NCI-H146 treated with DMSO at 0.1 percent for 48 hours (cell line): ENCODE measurements around the gene SUGCT.

Experiments used
- DNase-seq: peaks from one replicate; lab custom pipeline; 2025; ENCODE audit not compliant: unreplicated experiment; lab: John Stamatoyannopoulos, UW

Gene SUGCT

DNA sequence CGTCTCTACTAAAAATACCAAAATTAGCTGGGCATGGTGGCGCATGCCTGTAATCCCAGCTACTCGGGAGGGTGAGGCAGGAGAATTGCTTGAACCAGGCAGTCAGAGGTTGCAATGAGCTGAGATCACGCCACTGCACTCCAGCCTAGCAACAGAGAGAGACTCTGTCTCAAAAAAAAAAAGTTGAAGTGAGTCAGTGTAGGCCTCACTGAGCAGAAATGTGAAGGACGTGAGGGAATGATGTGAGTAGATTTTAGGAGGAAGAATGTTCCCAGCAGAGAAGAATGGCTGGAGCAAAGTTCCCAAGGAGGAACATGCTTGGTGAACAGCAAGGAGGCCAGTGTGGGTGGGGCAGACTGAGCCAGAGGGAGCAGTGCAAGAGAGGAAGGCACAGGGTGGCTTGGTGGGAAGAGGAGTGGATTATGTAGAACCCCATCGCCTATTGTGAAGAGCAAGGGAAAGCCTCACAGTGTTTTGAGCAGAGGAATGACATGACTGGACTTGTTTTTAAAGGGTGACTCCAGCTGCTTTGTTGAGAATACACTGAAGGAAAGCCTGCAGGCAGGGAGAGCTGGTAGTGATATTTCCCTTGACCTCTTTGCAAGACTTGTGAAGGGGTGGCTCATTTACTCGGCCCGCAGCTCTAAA lies 708.7 kb downstream of the SUGCT start:
- DNase-seq = no peak

DNA sequence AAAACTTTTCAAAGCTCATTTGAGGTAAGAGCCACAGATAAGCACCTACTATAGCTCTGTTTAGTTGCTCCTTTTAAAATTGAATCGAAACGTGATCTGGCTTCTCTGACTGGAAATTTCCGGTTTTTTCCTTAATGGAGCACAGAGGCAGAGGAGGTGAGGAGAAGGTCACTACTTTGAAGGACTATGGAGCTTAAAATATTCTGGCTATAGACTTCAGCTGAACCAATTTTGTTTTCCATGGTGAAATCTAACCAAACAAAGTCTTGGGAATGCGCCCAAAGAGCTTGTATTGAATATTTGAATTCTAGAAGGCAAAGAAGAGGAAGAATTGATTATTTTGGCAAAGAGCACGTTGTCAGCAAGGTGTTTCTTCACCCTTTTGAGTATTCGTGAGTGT lies 711.1 kb downstream of the SUGCT start:
- DNase-seq = no peak

DNA sequence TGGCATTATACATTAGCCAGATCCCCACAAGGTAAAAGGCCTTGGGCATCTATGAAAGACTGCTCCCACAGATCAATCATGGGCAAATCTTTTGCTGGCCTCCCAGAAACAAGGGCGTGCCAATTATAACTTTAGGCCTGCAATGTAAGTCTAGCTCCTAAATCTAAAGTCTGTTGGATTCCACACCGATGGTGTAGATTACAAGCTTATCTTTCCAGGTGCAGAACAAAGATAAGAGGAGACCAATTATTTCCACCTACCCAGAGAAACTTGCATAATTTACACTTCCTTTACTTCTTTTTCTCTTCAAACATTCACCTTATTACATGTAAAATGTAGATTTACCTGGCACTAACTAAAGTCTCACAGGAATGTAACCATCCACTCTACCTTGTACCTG lies 713.1 kb downstream of the SUGCT start:
- no peak for DNase-seq

DNA sequence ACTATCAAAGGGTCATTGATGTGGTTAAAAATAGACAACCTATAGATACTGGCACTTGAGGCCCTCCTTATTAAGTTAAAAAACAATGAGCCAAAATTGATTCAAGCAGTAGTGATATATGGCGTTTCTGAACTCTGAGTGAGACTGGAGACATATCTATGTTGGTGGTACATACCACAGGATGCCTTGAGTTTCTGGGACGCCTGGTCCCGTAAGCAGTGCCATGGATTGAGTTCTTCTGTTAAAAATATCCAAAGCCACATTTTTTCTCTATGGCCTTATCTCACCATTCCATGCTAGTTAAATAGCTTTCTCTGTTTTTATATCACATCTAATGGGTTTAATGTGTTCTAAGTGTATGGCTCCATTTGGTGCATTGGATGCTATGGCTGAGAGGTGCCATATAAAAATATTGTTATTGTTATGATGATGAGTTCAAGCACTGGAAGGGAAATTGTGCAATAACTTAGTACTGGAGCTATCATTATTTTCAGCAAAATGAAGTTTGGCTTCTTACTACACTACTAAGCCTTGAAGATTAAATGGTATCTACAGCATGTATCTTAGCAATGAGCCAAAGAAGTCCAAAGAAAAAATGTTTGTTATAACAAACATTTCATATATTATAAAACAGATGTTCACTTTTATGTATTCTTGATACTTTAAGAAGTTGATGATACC lies 713.9 kb downstream of the SUGCT start:
- no peak for DNase-seq

DNA sequence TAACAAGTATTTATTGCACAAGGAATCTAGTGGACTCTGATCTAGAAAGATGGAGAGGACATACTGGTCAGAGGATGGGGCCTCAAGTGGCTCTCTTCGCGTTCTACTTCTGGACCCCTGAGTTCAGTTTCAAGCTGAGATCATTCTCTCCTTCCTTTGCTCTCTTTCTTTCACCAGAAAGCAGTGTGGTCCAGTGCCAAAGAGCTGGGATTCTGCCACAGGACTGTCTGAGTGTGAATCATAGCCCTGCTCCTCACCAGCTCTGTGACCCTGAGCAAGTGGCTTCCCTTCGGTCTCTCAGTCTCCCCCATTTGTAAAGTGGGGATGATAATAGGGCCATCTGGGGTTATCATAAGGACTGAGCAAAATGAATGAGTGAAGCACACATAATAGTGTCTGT lies 715.2 kb downstream of the SUGCT start:
- no peak for DNase-seq

DNA sequence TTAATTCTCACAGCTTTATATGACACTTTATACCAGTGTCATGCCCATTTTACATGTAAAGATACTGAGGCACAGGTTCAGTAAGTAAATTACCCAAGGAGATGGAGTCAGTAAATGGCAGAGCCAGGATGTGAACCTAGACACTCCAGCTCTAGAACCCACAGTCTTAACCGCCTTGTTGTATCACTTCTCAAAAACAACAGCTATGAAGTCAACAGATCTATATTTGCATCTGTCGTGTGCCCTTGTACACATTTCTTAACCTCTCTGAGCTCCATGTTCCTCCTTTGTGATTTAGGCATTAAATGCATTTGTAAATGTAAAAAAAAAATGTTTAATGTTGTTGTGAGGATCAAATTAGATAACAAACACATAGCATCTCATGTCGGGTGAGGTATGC lies 716.2 kb downstream of the SUGCT start:
- no peak for DNase-seq

DNA sequence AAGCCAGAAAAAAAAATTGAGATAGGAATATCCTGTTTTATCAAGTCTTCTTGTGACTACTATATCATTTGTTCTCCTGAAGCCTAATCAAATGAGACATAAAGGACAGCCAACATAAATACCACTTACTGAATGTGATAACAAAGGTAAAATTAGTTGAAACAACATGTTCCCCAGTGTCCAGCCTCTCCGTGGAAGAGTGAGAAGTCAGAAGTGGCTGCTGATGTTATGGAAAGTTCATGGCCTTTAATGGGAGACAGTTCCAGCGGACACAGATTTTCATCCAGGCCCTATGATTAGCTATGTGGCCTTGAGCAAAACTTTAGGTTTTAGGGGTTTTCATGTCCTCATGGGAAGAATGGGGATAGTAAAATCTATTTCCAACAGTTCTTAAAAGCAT lies 724.3 kb downstream of the SUGCT start:
- no peak for DNase-seq

DNA sequence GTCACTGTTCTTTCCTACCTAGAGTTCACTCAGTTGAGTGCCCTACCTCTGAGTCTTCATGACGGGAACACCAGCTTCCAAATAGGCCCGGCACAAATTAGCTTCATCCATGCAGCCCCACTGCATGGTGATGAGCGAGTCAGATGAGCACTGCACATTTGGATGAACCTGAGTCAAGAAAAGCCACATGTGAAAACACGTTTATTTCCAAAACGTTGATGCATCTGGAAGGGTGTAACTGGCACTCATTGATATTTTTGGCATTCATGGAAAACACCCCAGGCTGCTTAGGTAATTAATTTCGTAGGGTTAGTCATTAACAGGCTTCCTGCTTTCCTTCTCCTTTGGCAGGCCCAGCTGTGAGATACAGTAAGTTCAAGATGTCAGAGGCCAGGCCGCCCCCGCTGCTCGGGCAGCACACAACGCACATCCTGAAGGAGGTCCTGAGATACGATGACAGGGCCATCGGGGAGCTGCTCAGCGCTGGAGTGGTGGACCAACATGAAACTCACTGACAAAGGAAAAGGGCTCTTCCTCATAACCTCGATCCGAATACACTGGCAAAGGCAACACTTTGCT lies 725.2 kb downstream of the SUGCT start:
- DNase-seq = no peak

DNA sequence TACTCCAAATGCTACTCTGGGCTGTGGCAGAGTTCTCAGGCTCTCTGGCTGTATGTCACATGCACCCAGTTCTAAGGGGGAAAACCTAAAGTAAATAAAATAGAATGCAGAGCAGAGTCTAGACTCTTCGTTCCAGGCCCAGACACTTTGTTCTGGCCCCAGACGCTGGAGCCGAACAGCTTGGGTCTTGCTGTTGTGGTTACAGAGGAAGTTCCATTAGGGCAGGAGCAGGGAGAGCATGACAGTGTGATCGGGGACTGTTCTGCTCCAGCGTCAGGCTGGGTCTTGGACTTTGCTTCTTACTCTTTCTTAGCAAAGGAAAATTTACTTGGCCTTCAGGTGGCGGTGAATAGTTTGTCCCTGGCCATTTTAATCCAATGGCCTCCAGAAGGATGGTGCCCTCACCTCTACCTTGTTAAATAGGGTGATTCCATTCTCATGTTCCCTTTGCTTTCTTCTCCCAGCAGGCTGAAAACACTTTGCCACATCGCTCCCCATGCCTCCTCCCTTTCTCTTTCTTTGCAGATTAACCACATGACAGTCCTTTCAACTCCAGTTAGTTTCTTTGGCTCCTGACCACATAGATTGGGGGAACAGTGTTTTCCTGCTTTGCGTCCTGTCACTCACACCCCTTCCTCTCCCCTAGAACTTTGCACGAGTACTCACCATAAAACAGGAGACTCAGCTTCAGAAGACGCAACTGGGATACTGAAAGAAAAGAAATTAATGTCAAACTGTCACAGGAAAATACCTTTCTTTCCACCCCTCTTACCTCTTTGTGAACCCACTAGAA lies 730.8 kb downstream of the SUGCT start:
- no peak for DNase-seq

DNA sequence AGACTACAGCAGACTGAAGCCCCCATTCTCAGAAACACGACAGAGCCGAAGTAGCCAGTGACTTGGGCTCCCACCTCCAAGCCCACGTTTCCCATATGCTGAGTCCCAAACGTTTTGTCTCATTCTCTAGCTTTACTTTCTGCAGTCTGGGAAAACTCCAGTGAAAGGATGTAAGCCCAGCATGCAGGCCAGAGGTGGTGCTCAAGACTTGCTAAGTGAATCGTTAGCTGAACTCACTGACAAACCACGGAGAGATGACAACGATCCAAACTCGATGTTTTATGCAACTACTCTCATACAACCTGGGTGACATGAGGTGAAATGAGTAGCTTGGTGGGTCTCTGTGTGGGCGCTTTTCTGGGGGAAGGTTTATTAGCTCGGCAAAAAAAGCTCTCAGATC lies 731.8 kb downstream of the SUGCT start:
- DNase-seq = no peak

DNA sequence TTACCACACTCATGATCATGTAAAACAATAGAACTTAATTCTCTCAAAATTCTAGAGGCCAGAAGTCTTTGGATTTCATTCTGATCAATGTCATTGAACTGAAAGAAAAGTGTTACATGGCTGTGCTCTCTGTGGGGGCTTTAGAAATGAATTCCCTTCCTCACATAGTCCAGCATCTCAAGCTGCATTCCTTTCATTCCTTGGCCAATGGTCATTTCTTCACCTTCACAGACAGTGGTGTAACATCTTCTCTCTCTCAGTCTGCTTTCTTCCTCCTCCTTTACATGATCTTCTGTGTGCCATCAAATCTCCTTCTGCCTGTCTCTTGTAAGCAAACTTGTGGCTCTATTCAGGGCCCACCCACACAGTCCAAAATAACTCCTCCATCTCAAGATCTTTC lies 735.3 kb downstream of the SUGCT start:
- DNase-seq = no peak

DNA sequence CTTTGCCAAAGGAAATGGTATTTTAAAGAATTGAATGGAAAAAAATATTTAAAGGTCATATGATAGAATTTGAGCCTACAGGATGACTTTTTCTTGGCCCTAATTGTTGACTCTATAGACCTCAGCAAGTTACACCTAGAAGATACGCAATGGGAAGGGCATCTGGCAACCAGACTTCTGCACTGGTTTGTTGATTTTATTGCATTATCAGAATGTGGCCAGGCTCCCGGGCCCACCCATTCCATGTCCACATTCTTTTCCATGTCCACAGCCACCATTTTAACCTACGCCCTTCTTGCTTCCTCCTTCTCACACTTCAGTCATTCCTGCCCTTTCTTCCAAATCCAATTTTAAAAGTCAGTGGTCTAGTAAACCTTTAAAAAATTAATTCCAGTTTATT lies 738.4 kb downstream of the SUGCT start:
- DNase-seq = no peak

DNA sequence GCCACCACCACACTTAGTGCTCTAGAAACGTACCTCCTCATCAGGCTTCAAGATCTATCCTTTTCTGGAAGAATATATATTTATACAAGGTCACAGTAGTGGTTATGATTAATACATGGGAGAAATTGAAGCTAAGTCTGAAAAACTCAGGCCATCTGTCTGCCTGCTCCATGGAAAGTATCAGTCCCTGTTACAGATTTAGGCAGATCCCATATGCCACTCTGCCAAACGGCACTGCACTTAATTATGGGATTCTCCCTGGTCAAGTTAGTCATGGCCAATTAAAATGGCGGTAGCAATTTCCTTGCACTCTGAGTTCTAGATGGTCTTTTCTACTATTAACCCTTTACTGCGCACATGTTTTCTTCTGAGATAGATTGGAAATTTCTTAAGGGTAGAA lies 740.0 kb downstream of the SUGCT start:
- DNase-seq = no peak

DNA sequence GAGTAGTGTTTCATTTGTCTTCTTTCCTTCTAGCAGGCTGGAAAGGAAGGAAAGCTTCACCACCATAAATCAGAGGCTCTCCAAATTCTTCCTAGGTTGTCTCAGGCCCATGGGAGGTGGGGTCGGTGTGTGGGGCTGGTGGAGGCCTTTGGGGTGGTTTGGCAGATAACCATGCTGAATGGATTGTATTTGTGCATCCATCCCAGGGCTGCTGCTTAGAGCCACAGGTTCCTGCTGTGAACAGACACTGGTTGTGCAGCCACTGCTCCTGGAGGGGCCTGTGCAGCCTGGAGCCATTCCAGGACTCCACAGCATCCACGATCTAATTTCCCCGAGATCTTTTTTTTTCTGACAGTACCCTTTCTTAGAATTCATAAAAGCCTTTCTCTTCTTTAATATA lies 741.8 kb downstream of the SUGCT start:
- no peak for DNase-seq

DNA sequence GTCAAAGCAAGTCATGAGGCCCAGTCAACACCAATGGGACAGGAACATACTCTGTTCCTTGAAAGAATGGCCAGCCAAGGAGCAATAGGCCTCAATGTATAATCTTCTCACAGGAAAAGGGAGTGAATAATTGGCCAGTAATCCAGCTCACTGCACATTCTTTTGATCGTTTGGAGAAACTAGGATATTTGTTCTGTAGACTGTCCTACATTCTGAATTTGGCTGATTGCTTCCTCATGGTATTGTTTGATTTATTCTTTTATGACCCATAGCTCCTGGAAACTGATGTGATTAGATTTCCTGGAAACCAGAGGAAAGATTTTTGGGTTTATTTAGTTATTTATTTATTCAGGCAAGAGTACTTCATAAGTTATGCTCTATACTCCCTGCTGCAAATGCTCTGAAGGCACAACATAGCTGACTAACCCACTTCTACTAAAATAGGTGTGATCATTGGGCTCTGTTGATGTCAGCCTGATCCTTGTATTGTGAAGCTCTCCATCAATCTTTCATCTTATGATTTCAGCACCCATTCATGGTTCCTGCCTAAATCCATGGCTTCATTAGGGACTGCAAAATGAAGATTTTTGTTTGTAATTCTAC lies 745.2 kb downstream of the SUGCT start:
- no peak for DNase-seq

DNA sequence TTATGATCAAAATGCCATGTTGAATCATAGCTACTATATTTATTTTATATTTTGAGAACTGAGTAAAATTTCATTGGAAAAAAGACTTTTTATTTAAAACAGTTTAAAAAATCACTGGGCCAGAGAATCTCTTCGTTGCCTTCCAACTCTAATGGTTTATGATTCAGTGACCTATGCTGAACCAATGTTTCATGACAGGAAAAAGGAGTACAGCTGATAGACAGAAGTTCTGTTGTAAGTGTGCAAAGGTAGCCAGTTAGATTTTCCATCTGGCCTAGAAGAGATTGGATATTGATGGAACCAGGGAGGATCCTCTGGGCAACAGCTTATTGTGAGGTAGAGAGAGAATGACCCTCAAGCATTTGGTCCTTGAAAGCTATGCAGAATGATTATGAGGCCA lies 745.8 kb downstream of the SUGCT start:
- DNase-seq = no peak

DNA sequence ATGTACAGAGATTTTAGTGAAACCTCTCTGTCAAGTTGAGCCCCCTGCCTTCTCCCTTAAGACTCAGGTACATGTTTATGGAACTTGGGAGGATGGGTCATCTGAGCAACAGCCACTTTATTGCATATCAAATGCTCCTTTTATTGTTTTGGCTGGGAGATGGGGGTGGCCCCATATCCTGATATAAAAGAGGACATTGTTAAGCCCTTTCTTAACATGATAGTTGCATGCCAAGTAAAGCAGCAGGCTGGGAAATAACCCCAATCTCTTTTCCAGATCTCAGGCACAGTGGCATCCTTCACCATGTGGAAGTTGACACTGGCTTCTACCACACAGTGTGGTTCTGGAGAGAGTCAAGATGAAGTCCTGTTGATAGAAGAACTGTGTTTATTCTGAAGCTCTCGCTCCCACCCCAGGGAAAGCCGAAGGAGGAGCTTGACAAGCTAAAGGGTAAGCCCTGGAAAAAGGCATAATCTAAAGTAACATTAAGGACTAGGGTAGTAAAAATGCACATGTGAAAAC lies 746.7 kb downstream of the SUGCT start:
- no peak for DNase-seq

DNA sequence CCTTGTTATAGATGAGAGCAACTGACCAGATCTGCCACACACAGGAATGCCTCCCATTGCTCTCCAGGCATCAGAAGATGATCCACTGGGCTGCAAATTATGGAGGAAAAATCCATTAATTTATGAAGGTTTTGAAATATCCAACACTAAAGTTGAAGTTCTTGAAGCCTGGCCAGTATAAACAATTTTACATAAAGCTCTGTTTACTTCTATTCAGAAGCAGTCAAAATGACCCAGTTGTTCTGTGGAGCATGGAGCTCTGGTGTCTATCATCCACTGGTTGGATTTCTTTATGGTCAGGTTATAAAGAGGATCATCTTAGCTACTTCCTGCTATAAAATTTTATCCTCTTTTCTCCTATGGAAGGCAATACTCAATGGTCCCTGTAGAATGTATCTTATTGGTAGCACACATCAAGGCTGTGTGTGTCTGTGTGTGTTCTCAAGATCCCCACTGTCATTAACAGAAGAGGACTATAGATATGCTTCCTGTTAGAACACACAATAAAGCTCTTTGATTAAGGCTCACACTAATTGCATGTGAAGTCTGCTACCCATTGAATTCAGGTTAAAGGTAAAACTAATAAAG lies 747.4 kb downstream of the SUGCT start:
- no peak for DNase-seq

DNA sequence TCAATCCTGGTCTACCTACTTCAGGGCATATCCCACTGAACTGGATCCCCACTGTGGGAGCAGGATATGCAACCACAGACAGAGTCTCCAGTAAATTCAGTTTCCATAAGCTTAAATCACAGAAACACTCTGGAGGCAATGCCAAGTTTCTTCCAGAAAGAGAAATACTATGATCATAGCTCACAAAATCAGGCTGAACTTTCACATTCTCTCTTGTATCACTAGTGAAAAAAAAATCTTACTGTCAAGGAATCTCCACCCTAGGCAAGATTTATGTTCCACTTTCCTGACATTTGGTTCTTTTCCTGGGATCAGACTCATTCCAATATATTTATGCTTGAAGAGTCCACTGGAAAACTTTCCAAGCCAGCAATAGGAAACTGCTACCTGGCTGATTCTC lies 749.0 kb downstream of the SUGCT start:
- DNase-seq = no peak

DNA sequence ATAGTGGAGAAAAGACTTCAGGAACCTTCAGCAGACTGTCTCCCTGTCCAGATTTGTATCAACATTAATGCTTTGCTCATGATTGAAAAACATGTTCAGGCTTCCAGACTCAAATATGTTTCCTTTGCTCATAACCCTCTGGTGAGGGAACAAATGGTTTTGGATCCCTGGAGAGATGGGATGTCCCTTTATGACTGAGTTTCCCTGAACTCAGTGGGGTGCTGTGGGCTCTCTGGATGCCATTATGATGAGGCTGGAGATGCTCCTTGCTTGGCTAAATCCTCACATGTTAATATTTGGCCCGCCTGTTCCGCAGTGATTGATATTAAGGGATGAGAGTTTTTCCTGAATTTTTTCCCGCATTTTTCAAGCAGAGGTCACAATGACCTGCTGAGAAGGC lies 749.4 kb downstream of the SUGCT start:
- DNase-seq = no peak

DNA sequence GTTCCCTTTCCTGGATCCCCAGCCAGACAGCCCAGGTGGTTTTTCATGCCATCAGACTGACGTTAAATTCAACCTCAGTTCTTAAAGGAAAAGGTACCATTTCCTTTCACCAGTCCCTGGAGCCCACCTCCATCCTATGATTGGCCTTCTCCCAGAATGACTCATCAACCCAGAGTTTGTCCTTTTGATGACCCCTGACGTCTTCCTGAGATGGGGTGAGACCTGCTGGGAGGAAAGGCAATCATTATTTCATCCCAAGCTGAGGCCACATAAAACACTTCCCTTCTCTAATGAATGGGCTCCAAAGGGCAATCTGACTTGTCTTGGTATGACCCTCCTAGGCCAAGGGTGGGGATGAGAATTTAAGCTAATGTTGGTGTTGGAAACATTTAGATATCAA lies 750.7 kb downstream of the SUGCT start:
- DNase-seq = no peak
